WTC11 (cell line): ENCODE measurements around the gene LRATD1.

ENCODE experiments used
- CBFB ChIP-seq: sonication (generic); formaldehyde crosslinking; IDR thresholded peaks from 2 replicates; pipeline ENCODE4 v1.8.1; 2022; ENCODE audit warnings: mild to moderate bottlenecking, low read depth, missing genetic modification reagents
- OVOL2 ChIP-seq: fragments of 250-450 bp; sonication (Bioruptor Pico); IDR thresholded peaks from 2 replicates; pipeline ENCODE4 v1.9.0; 2021; ENCODE audit warnings: mild to moderate bottlenecking, borderline replicate concordance
- TF ChIP-seq, protein P1 (sequence below): fragments of 200-600 bp; IDR thresholded peaks from 2 replicates; pipeline ENCODE4 v1.8.0; 2022; ENCODE audit warnings: antibody characterized with exemption
- TF ChIP-seq, protein P2 (sequence below): sonication (generic); formaldehyde crosslinking; conservative IDR thresholded peaks from 2 replicates; pipeline ENCODE4 v1.8.1; 2023; ENCODE audit warnings: mild to moderate bottlenecking, low read depth, missing genetic modification reagents, moderate library complexity
- TF ChIP-seq, protein P3 (sequence below): fragments of 250-450 bp; sonication (Bioruptor Pico); IDR thresholded peaks from 2 replicates; pipeline ENCODE4 v1.9.0; 2021; ENCODE audit warnings: moderate library complexity, mild to moderate bottlenecking, inconsistent platforms, borderline replicate concordance

DNA sequence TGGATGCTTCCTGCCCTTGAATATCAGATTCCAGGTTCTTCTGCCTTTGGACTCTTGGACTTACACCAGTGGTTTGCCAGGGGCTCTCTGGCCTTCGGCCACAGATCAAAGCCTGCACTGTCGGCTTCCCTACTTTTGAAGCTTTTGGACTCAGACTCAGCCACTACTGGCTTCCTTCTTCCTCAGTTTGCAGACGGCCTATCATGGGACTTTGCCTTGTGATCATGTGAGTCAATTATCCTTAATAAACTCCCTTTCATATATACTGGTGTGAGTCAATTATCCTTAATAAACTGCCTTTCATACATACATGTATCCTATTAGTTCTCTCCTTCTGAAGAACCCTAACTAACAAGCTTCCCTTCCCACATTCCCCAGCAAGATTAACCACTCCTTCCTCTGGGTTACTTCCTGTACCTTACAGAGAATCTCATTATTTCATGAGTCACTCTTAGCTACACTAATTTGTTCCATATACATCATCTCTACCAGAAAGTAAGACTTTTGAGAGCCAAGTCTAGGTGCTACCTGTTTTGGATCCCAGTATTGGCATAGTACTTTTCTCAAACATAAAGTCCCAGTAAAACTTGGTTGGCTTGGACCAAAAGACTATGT, 31.3 kb upstream of the LRATD1 start:
- TF ChIP-seq, protein P1, sequence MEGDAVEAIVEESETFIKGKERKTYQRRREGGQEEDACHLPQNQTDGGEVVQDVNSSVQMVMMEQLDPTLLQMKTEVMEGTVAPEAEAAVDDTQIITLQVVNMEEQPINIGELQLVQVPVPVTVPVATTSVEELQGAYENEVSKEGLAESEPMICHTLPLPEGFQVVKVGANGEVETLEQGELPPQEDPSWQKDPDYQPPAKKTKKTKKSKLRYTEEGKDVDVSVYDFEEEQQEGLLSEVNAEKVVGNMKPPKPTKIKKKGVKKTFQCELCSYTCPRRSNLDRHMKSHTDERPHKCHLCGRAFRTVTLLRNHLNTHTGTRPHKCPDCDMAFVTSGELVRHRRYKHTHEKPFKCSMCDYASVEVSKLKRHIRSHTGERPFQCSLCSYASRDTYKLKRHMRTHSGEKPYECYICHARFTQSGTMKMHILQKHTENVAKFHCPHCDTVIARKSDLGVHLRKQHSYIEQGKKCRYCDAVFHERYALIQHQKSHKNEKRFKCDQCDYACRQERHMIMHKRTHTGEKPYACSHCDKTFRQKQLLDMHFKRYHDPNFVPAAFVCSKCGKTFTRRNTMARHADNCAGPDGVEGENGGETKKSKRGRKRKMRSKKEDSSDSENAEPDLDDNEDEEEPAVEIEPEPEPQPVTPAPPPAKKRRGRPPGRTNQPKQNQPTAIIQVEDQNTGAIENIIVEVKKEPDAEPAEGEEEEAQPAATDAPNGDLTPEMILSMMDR, result no peak
- TF ChIP-seq, protein P2, sequence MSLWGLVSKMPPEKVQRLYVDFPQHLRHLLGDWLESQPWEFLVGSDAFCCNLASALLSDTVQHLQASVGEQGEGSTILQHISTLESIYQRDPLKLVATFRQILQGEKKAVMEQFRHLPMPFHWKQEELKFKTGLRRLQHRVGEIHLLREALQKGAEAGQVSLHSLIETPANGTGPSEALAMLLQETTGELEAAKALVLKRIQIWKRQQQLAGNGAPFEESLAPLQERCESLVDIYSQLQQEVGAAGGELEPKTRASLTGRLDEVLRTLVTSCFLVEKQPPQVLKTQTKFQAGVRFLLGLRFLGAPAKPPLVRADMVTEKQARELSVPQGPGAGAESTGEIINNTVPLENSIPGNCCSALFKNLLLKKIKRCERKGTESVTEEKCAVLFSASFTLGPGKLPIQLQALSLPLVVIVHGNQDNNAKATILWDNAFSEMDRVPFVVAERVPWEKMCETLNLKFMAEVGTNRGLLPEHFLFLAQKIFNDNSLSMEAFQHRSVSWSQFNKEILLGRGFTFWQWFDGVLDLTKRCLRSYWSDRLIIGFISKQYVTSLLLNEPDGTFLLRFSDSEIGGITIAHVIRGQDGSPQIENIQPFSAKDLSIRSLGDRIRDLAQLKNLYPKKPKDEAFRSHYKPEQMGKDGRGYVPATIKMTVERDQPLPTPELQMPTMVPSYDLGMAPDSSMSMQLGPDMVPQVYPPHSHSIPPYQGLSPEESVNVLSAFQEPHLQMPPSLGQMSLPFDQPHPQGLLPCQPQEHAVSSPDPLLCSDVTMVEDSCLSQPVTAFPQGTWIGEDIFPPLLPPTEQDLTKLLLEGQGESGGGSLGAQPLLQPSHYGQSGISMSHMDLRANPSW (CRISPR knock-in tag), result no peak
- TF ChIP-seq CBFB (CRISPR knock-in tag) (no peak), OVOL2 (no peak)
- TF ChIP-seq, protein P3, sequence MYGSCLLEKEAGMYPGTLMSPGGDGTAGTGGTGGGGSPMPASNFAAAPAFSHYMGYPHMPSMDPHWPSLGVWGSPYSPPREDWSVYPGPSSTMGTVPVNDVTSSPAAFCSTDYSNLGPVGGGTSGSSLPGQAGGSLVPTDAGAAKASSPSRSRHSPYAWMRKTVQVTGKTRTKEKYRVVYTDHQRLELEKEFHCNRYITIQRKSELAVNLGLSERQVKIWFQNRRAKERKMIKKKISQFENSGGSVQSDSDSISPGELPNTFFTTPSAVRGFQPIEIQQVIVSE (CRISPR knock-in tag), result no peak
